SK-N-SH (cell line): ENCODE measurements around the gene THSD7A. TPM values are rescaled to one million over a fixed set of nuclear protein-coding genes. Genes with fewer than 3 reads are reported as not detected.

ENCODE experiments used
- ELF1 ChIP-seq: IDR thresholded peaks from 2 replicates; pipeline ENCODE4 v1.4.0; 2012
- EP300 ChIP-seq, 2 experiments: IDR thresholded peaks; 2 replicates each; pipeline versions ENCODE4 v1.4.0 to v1.6.1; 2012; ENCODE audit warnings: borderline replicate concordance in 1 of 2, low read depth in 1 of 2, low read length in 1 of 2
- FOSL2 ChIP-seq: IDR thresholded peaks from 2 replicates; pipeline ENCODE4 v1.4.0; 2012; ENCODE audit warnings: low read depth, mild to moderate bottlenecking, moderate library complexity, borderline replicate concordance
- FOXJ3 ChIP-seq: sonication (generic); formaldehyde crosslinking; IDR thresholded peaks from 2 replicates; pipeline ENCODE4 v1.5.1; 2020; ENCODE audit warnings: mild to moderate bottlenecking, missing genetic modification reagents
- GABPA ChIP-seq: IDR thresholded peaks from 2 replicates; pipeline ENCODE4 v1.4.0; 2012; ENCODE audit warnings: low read depth, mild to moderate bottlenecking
- GATA2 ChIP-seq: sonication (generic); formaldehyde crosslinking; IDR thresholded peaks from 2 replicates; pipeline ENCODE4 v1.5.0; 2020; ENCODE audit warnings: mild to moderate bottlenecking, missing genetic modification reagents
- IRF3 ChIP-seq: fragments of 150-350 bp; IDR thresholded peaks from 2 replicates; pipeline ENCODE4 v1.6.1; 2016; ENCODE audit warnings: mild to moderate bottlenecking, low read depth, low read length
- NRF1 ChIP-seq: IDR thresholded peaks from 2 replicates; pipeline ENCODE4 v1.6.1; 2012; ENCODE audit warnings: low read depth, mild to moderate bottlenecking, low read length
- POLR2AphosphoS5 ChIP-seq: IDR thresholded peaks from 2 replicates; pipeline ENCODE4 v1.6.1; 2012; ENCODE audit warnings: low read depth, low read length
- YY1 ChIP-seq: IDR thresholded peaks from 2 replicates; pipeline ENCODE4 v1.4.0; 2012; ENCODE audit warnings: low read depth, mild to moderate bottlenecking
- polyA plus RNA-seq, 3 experiments: library from polyadenylated mRNA; depleted of rRNA; stranded (reverse); fragments of >200 nt; gene quantifications; 2 replicates each; pipeline ENCODE4 v1.2.3, GENCODE V29; 2012
- TF ChIP-seq, protein P1 (sequence below): fragments of 200-600 bp; sonication (generic); IDR thresholded peaks from 2 replicates; pipeline ENCODE4 v1.6.1; 2017; ENCODE audit warnings: antibody characterized with exemption, mild to moderate bottlenecking, moderate library complexity
- TF ChIP-seq, protein P2 (sequence below): IDR thresholded peaks from 2 replicates; pipeline ENCODE4 v1.4.0; 2012; ENCODE audit warnings: low read depth, borderline replicate concordance
- TF ChIP-seq, protein P3 (sequence below): IDR thresholded peaks from 2 replicates; pipeline ENCODE4 v1.4.0; 2012; ENCODE audit warnings: low read depth
- TF ChIP-seq, protein P4 (sequence below): IDR thresholded peaks from 2 replicates; pipeline ENCODE4 v1.4.0; 2012; ENCODE audit warnings: low read depth, borderline replicate concordance
- TF ChIP-seq, protein P5 (sequence below): IDR thresholded peaks from 2 replicates; pipeline ENCODE4; 2012

THSD7A gene
- polyA plus RNA-seq, 1 of the 3 experiments (the other 2 are of a cell fraction) = 0.16 TPM

- TF ChIP-seq, protein P1, sequence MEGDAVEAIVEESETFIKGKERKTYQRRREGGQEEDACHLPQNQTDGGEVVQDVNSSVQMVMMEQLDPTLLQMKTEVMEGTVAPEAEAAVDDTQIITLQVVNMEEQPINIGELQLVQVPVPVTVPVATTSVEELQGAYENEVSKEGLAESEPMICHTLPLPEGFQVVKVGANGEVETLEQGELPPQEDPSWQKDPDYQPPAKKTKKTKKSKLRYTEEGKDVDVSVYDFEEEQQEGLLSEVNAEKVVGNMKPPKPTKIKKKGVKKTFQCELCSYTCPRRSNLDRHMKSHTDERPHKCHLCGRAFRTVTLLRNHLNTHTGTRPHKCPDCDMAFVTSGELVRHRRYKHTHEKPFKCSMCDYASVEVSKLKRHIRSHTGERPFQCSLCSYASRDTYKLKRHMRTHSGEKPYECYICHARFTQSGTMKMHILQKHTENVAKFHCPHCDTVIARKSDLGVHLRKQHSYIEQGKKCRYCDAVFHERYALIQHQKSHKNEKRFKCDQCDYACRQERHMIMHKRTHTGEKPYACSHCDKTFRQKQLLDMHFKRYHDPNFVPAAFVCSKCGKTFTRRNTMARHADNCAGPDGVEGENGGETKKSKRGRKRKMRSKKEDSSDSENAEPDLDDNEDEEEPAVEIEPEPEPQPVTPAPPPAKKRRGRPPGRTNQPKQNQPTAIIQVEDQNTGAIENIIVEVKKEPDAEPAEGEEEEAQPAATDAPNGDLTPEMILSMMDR = no peak
- TF ChIP-seq GABPA = no peak
- TF ChIP-seq GATA2 = peak; percentile 84
- TF ChIP-seq IRF3 = no peak
- TF ChIP-seq, protein P2, sequence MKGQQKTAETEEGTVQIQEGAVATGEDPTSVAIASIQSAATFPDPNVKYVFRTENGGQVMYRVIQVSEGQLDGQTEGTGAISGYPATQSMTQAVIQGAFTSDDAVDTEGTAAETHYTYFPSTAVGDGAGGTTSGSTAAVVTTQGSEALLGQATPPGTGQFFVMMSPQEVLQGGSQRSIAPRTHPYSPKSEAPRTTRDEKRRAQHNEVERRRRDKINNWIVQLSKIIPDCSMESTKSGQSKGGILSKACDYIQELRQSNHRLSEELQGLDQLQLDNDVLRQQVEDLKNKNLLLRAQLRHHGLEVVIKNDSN = no peak
- TF ChIP-seq, protein P3, sequence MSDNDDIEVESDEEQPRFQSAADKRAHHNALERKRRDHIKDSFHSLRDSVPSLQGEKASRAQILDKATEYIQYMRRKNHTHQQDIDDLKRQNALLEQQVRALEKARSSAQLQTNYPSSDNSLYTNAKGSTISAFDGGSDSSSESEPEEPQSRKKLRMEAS = no peak
- TF ChIP-seq POLR2AphosphoS5 = peak; percentile 49; the same call in 1 of the 2 replicates
- TF ChIP-seq EP300 (IDR thresholded peaks at IDR 0.05; ENCODE audit: borderline replicate concordance in 1 of 2, low read depth in 1 of 2, low read length in 1 of 2) = peak; percentile 34 to 99; a peak in 3 of 4 replicates
- no peak for TF ChIP-seq NRF1
- TF ChIP-seq, protein P4, sequence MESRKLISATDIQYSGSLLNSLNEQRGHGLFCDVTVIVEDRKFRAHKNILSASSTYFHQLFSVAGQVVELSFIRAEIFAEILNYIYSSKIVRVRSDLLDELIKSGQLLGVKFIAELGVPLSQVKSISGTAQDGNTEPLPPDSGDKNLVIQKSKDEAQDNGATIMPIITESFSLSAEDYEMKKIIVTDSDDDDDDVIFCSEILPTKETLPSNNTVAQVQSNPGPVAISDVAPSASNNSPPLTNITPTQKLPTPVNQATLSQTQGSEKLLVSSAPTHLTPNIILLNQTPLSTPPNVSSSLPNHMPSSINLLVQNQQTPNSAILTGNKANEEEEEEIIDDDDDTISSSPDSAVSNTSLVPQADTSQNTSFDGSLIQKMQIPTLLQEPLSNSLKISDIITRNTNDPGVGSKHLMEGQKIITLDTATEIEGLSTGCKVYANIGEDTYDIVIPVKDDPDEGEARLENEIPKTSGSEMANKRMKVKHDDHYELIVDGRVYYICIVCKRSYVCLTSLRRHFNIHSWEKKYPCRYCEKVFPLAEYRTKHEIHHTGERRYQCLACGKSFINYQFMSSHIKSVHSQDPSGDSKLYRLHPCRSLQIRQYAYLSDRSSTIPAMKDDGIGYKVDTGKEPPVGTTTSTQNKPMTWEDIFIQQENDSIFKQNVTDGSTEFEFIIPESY = no peak
- TF ChIP-seq YY1 = no peak
- TF ChIP-seq ELF1 = no peak
- TF ChIP-seq FOXJ3 (CRISPR knock-in tag) = peak; percentile 73; the same call in 1 of the 2 replicates
- no peak for TF ChIP-seq FOSL2
- TF ChIP-seq, protein P5, sequence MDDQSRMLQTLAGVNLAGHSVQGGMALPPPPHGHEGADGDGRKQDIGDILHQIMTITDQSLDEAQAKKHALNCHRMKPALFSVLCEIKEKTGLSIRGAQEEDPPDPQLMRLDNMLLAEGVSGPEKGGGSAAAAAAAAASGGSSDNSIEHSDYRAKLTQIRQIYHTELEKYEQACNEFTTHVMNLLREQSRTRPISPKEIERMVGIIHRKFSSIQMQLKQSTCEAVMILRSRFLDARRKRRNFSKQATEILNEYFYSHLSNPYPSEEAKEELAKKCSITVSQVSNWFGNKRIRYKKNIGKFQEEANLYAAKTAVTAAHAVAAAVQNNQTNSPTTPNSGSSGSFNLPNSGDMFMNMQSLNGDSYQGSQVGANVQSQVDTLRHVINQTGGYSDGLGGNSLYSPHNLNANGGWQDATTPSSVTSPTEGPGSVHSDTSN = peak; percentile 42
These were observed 51.9 kb downstream of the THSD7A start (continued) for GRCh38 chr7:11779864-11780674.
